ENCODE data around the gene PTPRR.

Gene PTPRR

GRCh38 chr12:70843363-70843762 is 77.2 kb downstream of the PTPRR start:
- TF ChIP-seq Cebpa-rat (IDR thresholded peaks at IDR 0.05), result no peak
- no peaks in the 10 kb centered on the region for H3K27me3 ChIP-seq
- no peaks in the 10 kb centered on the region for H3K9me3 ChIP-seq
- no peak overlapping the region for H3K4me2 ChIP-seq
- no peaks in the 10 kb centered on the region for H4K20me1 ChIP-seq
- no peak overlapping the region for H3K9ac ChIP-seq
- H3K4me3 ChIP-seq, result no peak overlapping the region
- no peak overlapping the region for H3K27ac ChIP-seq
- no peaks in the 10 kb centered on the region for H3K36me3 ChIP-seq
- 0 out of 2 replicates have a peak, but pooled peaks cover 6% of the 10 kb centered on the region for H3K4me1 ChIP-seq

GRCh38 chr12:70842942-70843341 is 77.6 kb downstream of the PTPRR start:
- no peak overlapping the region for H3K4me2 ChIP-seq

GRCh38 chr12:70842136-70842535 is 78.4 kb downstream of the PTPRR start:
- no peak overlapping the region for H3K4me3 ChIP-seq
- H3K27ac ChIP-seq, result no peak overlapping the region
- no peaks in the 10 kb centered on the region for H4K20me1 ChIP-seq
- H3K36me3 ChIP-seq, result no peaks in the 10 kb centered on the region
- H3K27me3 ChIP-seq, result no peaks in the 10 kb centered on the region
- peak overlapping the region; percentile 10; the same call in 1 of the 2 replicates for H3K4me2 ChIP-seq
- no peaks in the 10 kb centered on the region for H3K9me3 ChIP-seq
- H3K9ac ChIP-seq, result no peak overlapping the region
- no peak for TF ChIP-seq Cebpa-rat (IDR thresholded peaks at IDR 0.05)
- 0 out of 2 replicates have a peak, but pooled peaks cover 6% of the 10 kb centered on the region for H3K4me1 ChIP-seq

More at GRCh38 chr12:70842942-70843341, 77.6 kb downstream of the PTPRR start:
- no peaks in the 10 kb centered on the region for H3K9me3 ChIP-seq
- no peaks in the 10 kb centered on the region for H4K20me1 ChIP-seq
- no peak overlapping the region for H3K9ac ChIP-seq
- H3K4me3 ChIP-seq, result no peak overlapping the region
- no peak overlapping the region for H3K27ac ChIP-seq
- no peaks in the 10 kb centered on the region for H3K36me3 ChIP-seq
- 0 out of 2 replicates have a peak, but pooled peaks cover 6% of the 10 kb centered on the region for H3K4me1 ChIP-seq
- H3K27me3 ChIP-seq, result no peaks in the 10 kb centered on the region
- no peak for TF ChIP-seq Cebpa-rat (IDR thresholded peaks at IDR 0.05)

GRCh38 chr12:70840656-70841350 is 79.7 kb downstream of the PTPRR start:
- no peaks in the 10 kb centered on the region for H3K27me3 ChIP-seq
- H3K4me1 ChIP-seq, result 0 out of 2 replicates have a peak, but pooled peaks cover 6% of the 10 kb centered on the region
- no peak overlapping the region for H3K4me3 ChIP-seq
- H3K4me2 ChIP-seq, result no peak overlapping the region
- H3K9me3 ChIP-seq, result no peaks in the 10 kb centered on the region
- no peak overlapping the region for H3K27ac ChIP-seq
- no peak overlapping the region for H3K9ac ChIP-seq
- no peaks in the 10 kb centered on the region for H3K36me3 ChIP-seq
- no peaks in the 10 kb centered on the region for H4K20me1 ChIP-seq
- TF ChIP-seq Cebpa-rat (IDR thresholded peaks at IDR 0.05), result no peak

GRCh38 chr12:70839544-70839943 is 81.0 kb downstream of the PTPRR start:
- Histone ChIP-seq H3K4me1 (0 out of 2 replicates have a peak, but pooled peaks cover 6% of the 10 kb centered on the region), H3K9ac (no peak overlapping the region), H4K20me1 (no peaks in the 10 kb centered on the region), H3K27ac (no peak overlapping the region), H3K4me3 (no peak overlapping the region), H3K4me2 (no peak overlapping the region), H3K27me3 (no peaks in the 10 kb centered on the region), H3K36me3 (no peaks in the 10 kb centered on the region), H3K9me3 (no peaks in the 10 kb centered on the region)
- TF ChIP-seq Cebpa-rat (IDR thresholded peaks at IDR 0.05), result no peak

- Histone ChIP-seq H3K9ac (no peak overlapping the region), H3K9me3 (no peaks in the 10 kb centered on the region), H3K4me2 (no peak overlapping the region), H4K20me1 (no peaks in the 10 kb centered on the region), H3K27ac (no peak overlapping the region), H3K4me3 (no peak overlapping the region), H3K4me1 (0 out of 2 replicates have a peak, but pooled peaks cover 6% of the 10 kb centered on the region), H3K27me3 (no peaks in the 10 kb centered on the region), H3K36me3 (no peaks in the 10 kb centered on the region)
- TF ChIP-seq Cebpa-rat (IDR thresholded peaks at IDR 0.05), result no peak
Measured at GRCh38 chr12:70838127-70838526, 82.4 kb downstream of the PTPRR start.

- no peak for TF ChIP-seq Cebpa-rat (IDR thresholded peaks at IDR 0.05)
- H3K4me1 ChIP-seq, result 0 out of 2 replicates have a peak, but pooled peaks cover 1% of the 10 kb centered on the region
- no peak overlapping the region for H3K9ac ChIP-seq
- H3K4me3 ChIP-seq, result no peak overlapping the region
- no peak overlapping the region for H3K27ac ChIP-seq
- H3K27me3 ChIP-seq, result no peaks in the 10 kb centered on the region
- no peaks in the 10 kb centered on the region for H3K36me3 ChIP-seq
- no peaks in the 10 kb centered on the region for H4K20me1 ChIP-seq
- no peak overlapping the region for H3K4me2 ChIP-seq
- H3K9me3 ChIP-seq, result no peaks in the 10 kb centered on the region
Measured at GRCh38 chr12:70837026-70837425, 83.5 kb downstream of the PTPRR start.

- H3K4me3 ChIP-seq, result no peak overlapping the region
- H4K20me1 ChIP-seq, result no peaks in the 10 kb centered on the region
- H3K4me1 ChIP-seq, result no peaks in the 10 kb centered on the region
- no peaks in the 10 kb centered on the region for H3K36me3 ChIP-seq
- TF ChIP-seq Cebpa-rat (IDR thresholded peaks at IDR 0.05), result no peak
- H3K9me3 ChIP-seq, result no peaks in the 10 kb centered on the region
- no peaks in the 10 kb centered on the region for H3K27me3 ChIP-seq
- H3K9ac ChIP-seq, result no peak overlapping the region
- H3K4me2 ChIP-seq, result no peak overlapping the region
- H3K27ac ChIP-seq, result no peak overlapping the region
Measured at GRCh38 chr12:70835948-70836347, 84.6 kb downstream of the PTPRR start.

GRCh38 chr12:70831543-70831942 is 89.0 kb downstream of the PTPRR start:
- H3K36me3 ChIP-seq, result no peaks in the 10 kb centered on the region
- no peaks in the 10 kb centered on the region for H3K27me3 ChIP-seq
- H3K9ac ChIP-seq, result no peak overlapping the region
- H3K9me3 ChIP-seq, result no peaks in the 10 kb centered on the region
- no peak overlapping the region for H3K4me2 ChIP-seq
- no peak overlapping the region for H3K4me3 ChIP-seq
- H3K27ac ChIP-seq, result no peak overlapping the region
- no peaks in the 10 kb centered on the region for H3K4me1 ChIP-seq
- TF ChIP-seq Cebpa-rat (IDR thresholded peaks at IDR 0.05), result no peak
- no peaks in the 10 kb centered on the region for H4K20me1 ChIP-seq

GRCh38 chr12:70830221-70831061 is 90.1 kb downstream of the PTPRR start:
- Histone ChIP-seq H3K4me3 (no peak overlapping the region), H3K36me3 (no peaks in the 10 kb centered on the region), H3K9me3 (no peaks in the 10 kb centered on the region), H3K4me1 (no peaks in the 10 kb centered on the region), H3K9ac (no peak overlapping the region), H3K4me2 (no peak overlapping the region), H3K27me3 (no peaks in the 10 kb centered on the region), H3K27ac (no peak overlapping the region), H4K20me1 (no peaks in the 10 kb centered on the region)
- no peak for TF ChIP-seq Cebpa-rat (IDR thresholded peaks at IDR 0.05)
